GM12878 (cell line): ENCODE data around the gene TIMM10.

ENCODE experiments used
- BACH1 ChIP-seq: fragments of 450-650 bp; IDR thresholded peaks from 2 replicates; pipeline ENCODE4 v1.6.1; 2017; ENCODE audit warnings: mild to moderate bottlenecking, borderline replicate concordance
- BCL11A ChIP-seq: IDR thresholded peaks from 2 replicates; pipeline ENCODE4 v1.6.1; 2011; ENCODE audit warnings: low read depth, low read length
- POLR2A ChIP-seq: IDR thresholded peaks from 2 replicates; pipeline ENCODE4 v1.6.1; 2011; ENCODE audit warnings: low read depth, mild to moderate bottlenecking, low read length
- SIX5 ChIP-seq: IDR thresholded peaks from 2 replicates; pipeline ENCODE4 v1.6.1; 2011; ENCODE audit warnings: mild to moderate bottlenecking, low read depth, low read length, moderate library complexity; ENCODE audit not compliant: severe bottlenecking

DNA sequence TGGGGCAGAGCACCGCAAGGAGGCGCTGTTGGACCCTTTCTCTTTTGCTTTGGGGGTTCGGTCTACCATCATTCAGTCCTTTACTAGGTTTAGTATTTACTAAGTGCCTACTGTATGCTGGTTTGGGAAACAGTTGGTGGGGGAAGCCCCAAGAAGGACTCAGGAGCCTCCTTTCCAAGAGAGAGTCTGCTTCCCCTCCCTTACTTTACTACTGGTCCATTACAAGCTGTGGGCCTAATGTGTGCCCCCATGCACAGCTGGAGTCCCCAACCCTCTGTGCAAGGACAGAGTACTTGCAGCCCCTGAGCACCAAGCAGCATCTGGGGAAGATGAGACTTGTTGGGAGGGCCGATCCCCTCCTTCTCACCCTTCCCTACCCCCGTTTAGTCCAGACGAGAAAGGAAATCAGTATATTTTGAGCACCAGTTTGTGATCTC, 37.8 kb upstream of the TIMM10 start:
- TF ChIP-seq POLR2A, result no peak
- no peak for TF ChIP-seq BCL11A
- no peak for TF ChIP-seq SIX5
- TF ChIP-seq BACH1, result no peak
